Smooth muscle cell (in vitro differentiated cells): ENCODE data around the gene CUEDC2. TPM values are rescaled to one million over a fixed set of nuclear protein-coding genes. Genes with fewer than 3 reads are reported as not detected.

ENCODE experiments used
- DNase-seq: peaks from one replicate; lab custom pipeline; 2025; ENCODE audit not compliant: unreplicated experiment; lab: John Stamatoyannopoulos, UW
- H2AFZ ChIP-seq: fragments of 200-600 bp; sonication (generic); 2 replicates; pipeline ENCODE4 v1.6.0; 2016; ENCODE audit warnings: antibody characterized with exemption, low read depth, mild to moderate bottlenecking
- H3F3A ChIP-seq: fragments of 200-600 bp; sonication (generic); 2 replicates; pipeline ENCODE4 v1.6.0; 2017; ENCODE audit warnings: antibody characterized with exemption, low read depth
- H3K27ac ChIP-seq: fragments of 200-600 bp; sonication (generic); 2 replicates; pipeline ENCODE4 v1.5.1; 2016; ENCODE audit warnings: low read depth, mild to moderate bottlenecking
- H3K27me3 ChIP-seq: fragments of 200-600 bp; sonication (generic); 2 replicates; pipeline ENCODE4 v1.6.1; 2016; ENCODE audit warnings: low read depth, mild to moderate bottlenecking
- H3K36me3 ChIP-seq: fragments of 200-600 bp; sonication (generic); 2 replicates; pipeline ENCODE4 v1.5.1; 2016; ENCODE audit warnings: low read depth
- H3K4me1 ChIP-seq: fragments of 200-600 bp; sonication (generic); 2 replicates; pipeline ENCODE4 v1.5.1; 2016; ENCODE audit warnings: low read depth
- H3K4me2 ChIP-seq: fragments of 200-600 bp; sonication (generic); 2 replicates; pipeline ENCODE4 v1.6.0; 2016; ENCODE audit warnings: mild to moderate bottlenecking
- H3K4me3 ChIP-seq: fragments of 200-600 bp; sonication (generic); 2 replicates; pipeline ENCODE4 v1.5.1; 2016; ENCODE audit warnings: mild to moderate bottlenecking
- H3K79me2 ChIP-seq: fragments of 200-600 bp; sonication (generic); 2 replicates; pipeline ENCODE4 v1.6.0; 2016; ENCODE audit warnings: low read depth, mild to moderate bottlenecking
- H3K9ac ChIP-seq: fragments of 200-600 bp; sonication (generic); 2 replicates; pipeline ENCODE4 v1.6.0; 2016; ENCODE audit warnings: low read depth
- H3K9me3 ChIP-seq: fragments of 200-600 bp; sonication (generic); replicated peaks from 2 replicates; pipeline ENCODE4 v1.5.1; 2016; ENCODE audit warnings: low read depth
- H4K20me1 ChIP-seq: fragments of 200-600 bp; sonication (generic); 2 replicates; pipeline ENCODE4 v1.6.0; 2016; ENCODE audit warnings: low read depth
- CTCF ChIP-seq: fragments of 200-600 bp; sonication (generic); IDR thresholded peaks from 2 replicates; pipeline ENCODE4 v1.5.1; 2017; ENCODE audit warnings: borderline replicate concordance, mild to moderate bottlenecking, antibody characterized with exemption; ENCODE audit not compliant: insufficient read depth, poor library complexity, severe bottlenecking
- WGBS: methylation state at CpG from one replicate; pipeline ENCODE4 v1.1.7; 2016; ENCODE audit warnings: low lambda C conversion rate; 5-methylcytosine and 5-hydroxymethylcytosine counted together
- polyA plus RNA-seq: library from polyadenylated mRNA; unstranded; fragments of >200 nt; fragmentation: Nextera tagmentation; extraction: Ambion mirVana; gene quantifications from 2 replicates; pipeline ENCODE4 v1.2.1, GENCODE V29; 2016
- total RNA-seq: library from RNA; depleted of rRNA; stranded (reverse); fragments of >200 nt; gene quantifications from 2 replicates; pipeline ENCODE4 v1.2.3, GENCODE V29; 2014

CUEDC2 gene
- total and polyA plus RNA-seq, 2 experiments from 2014 or later, result 24.7 to 112 TPM

GRCh38 chr10:102467318-102467717 lies 34.9 kb upstream of the CUEDC2 start:
- no peaks in the 10 kb centered on the region for H4K20me1 ChIP-seq
- no peak overlapping the region for H3K4me2 ChIP-seq
- H3K79me2 ChIP-seq, result no peaks in the 10 kb centered on the region
- H3K4me1 ChIP-seq, result no peaks in the 10 kb centered on the region
- H3K4me3 ChIP-seq, result no peak overlapping the region
- no peak for DNase-seq
- 92% methylated on average over 6 of the region's 6 CpGs for WGBS
- TF ChIP-seq CTCF, result no peak
- no peaks in the 10 kb centered on the region for H3K36me3 ChIP-seq
- no peak overlapping the region for H3K27ac ChIP-seq
- H3K9ac ChIP-seq, result no peak overlapping the region
- H2AFZ ChIP-seq, result no peak overlapping the region
- no peaks in the 10 kb centered on the region for H3K9me3 ChIP-seq
- no peaks in the 10 kb centered on the region for H3K27me3 ChIP-seq
- H3F3A ChIP-seq, result no peaks in the 10 kb centered on the region

- Histone ChIP-seq H4K20me1 (no peaks in the 10 kb centered on the region), H3K9ac (no peak overlapping the region), H3K27me3 (no peaks in the 10 kb centered on the region), H3K4me1 (peaks cover 10% of the 10 kb centered on the region), H3K4me2 (no peak overlapping the region), H3K9me3 (no peaks in the 10 kb centered on the region), H3K27ac (no peak overlapping the region), H3K36me3 (no peaks in the 10 kb centered on the region), H3K79me2 (no peaks in the 10 kb centered on the region), H2AFZ (no peak overlapping the region), H3K4me3 (no peak overlapping the region), H3F3A (no peaks in the 10 kb centered on the region)
- no peak for TF ChIP-seq CTCF
- no peak for DNase-seq
- 81% methylated on average over 3 of the region's 3 CpGs for WGBS
These were observed 33.1 kb upstream of the CUEDC2 start for GRCh38 chr10:102465466-102465865.

- Histone ChIP-seq H2AFZ (no peak overlapping the region), H3K27ac (no peak overlapping the region), H3K9ac (no peak overlapping the region), H4K20me1 (no peaks in the 10 kb centered on the region), H3K4me3 (no peak overlapping the region), H3K27me3 (no peaks in the 10 kb centered on the region), H3K4me2 (no peak overlapping the region), H3K36me3 (no peaks in the 10 kb centered on the region), H3K9me3 (no peaks in the 10 kb centered on the region), H3K4me1 (peaks cover 10% of the 10 kb centered on the region), H3K79me2 (no peaks in the 10 kb centered on the region), H3F3A (no peaks in the 10 kb centered on the region)
- no peak for TF ChIP-seq CTCF
- 90% methylated on average over 10 of the region's 10 CpGs for WGBS
- DNase-seq, result no peak
These were observed 31.6 kb upstream of the CUEDC2 start for GRCh38 chr10:102463983-102464382.

GRCh38 chr10:102462512-102463054 lies 30.2 kb upstream of the CUEDC2 start:
- no peaks in the 10 kb centered on the region for H4K20me1 ChIP-seq
- no peak for DNase-seq
- H3K27me3 ChIP-seq, result no peaks in the 10 kb centered on the region
- H3K9me3 ChIP-seq, result no peaks in the 10 kb centered on the region
- H2AFZ ChIP-seq, result no peak overlapping the region
- TF ChIP-seq CTCF, result no peak
- H3K9ac ChIP-seq, result no peak overlapping the region
- peak overlapping the region; percentile 23 for H3K4me3 ChIP-seq
- peak overlapping the region; percentile 74 for H3K4me2 ChIP-seq
- no peaks in the 10 kb centered on the region for H3K79me2 ChIP-seq
- peaks cover 10% of the 10 kb centered on the region for H3K4me1 ChIP-seq
- WGBS, result 70% methylated on average over 6 of the region's 6 CpGs
- H3K27ac ChIP-seq, result no peak overlapping the region
- H3K36me3 ChIP-seq, result no peaks in the 10 kb centered on the region
- H3F3A ChIP-seq, result no peaks in the 10 kb centered on the region
